ENCODE data around the gene NSD2. TPM values are rescaled to one million over a fixed set of nuclear protein-coding genes. Genes with fewer than 3 reads are reported as not detected.

The NSD2 gene
- total and polyA plus RNA-seq, 9 of the 15 experiments (the other 6 are each of a cell fraction or from before 2014, with no cell fraction given) = 6.4 to 126 (median 58.8) TPM

- TF ChIP-seq GMEB1 (CRISPR knock-in tag; IDR thresholded peaks at IDR 0.05) (no peak), ZNF436 (CRISPR knock-in tag; IDR thresholded peaks at IDR 0.05) (no peak), C11orf30 (IDR thresholded peaks at IDR 0.05; ENCODE audit: low read depth) (no peak), ZNF280B (CRISPR knock-in tag; IDR thresholded peaks at IDR 0.05) (no peak)
Observed at GRCh38 chr4:1885414-1885813, 14.2 kb downstream of the NSD2 start (continued).

- in situ Hi-C loops (cut with MboI) (no loop called here), intact Hi-C loops (cut with micrococcal nuclease) (no loop called here)
- POLR2A ChIA-PET = interaction anchor here (0.6 to 2.8 kb wide), 8 partner anchors 8 to 142 kb away, joined by 3 to 16 read pairs (median 4); no protein-coding TSS in a partner anchor
- no TSS peak for BruUV-seq (replicated peaks)
- H3K79me2 ChIP-seq (ENCODE audit: control insufficient read depth, insufficient read depth, low read length) = peaks cover 97% of the 10 kb centered on the region
- no peak for DNase-seq (ENCODE audit: extremely low read depth in 1 of 4, low spot score in 3 of 4)
- peaks cover 33 to 52% of the 10 kb centered on the region in 2 experiments for H3K4me1 ChIP-seq (replicated peaks in 1 of 2; ENCODE audit: control insufficient read depth in 2 of 2, insufficient read depth in 2 of 2, low read length in 2 of 2)
- no peak for FAIRE-seq
- H4K20me1 ChIP-seq (replicated peaks; ENCODE audit: control insufficient read depth, insufficient read depth, low read length) = peaks cover 10% of the 10 kb centered on the region
- peak overlapping the region; percentile 7; the same call in 1 of the 2 replicates for H3K4me2 ChIP-seq (ENCODE audit: insufficient read depth, low read length)
- peak overlapping the region; percentile 57; the same call in 1 of the 3 replicates for H3K27ac ChIP-seq (ENCODE audit: extremely low read depth, low read depth, low read length)
- no peak overlapping the region for H2AFZ ChIP-seq (ENCODE audit: low read depth, low read length)
- H3K36me3 ChIP-seq (ENCODE audit: control insufficient read depth, insufficient read depth, low read length) = peaks cover 23% of the 10 kb centered on the region
- H3K27me3 ChIP-seq (ENCODE audit: control insufficient read depth in 2 of 2, insufficient read depth in 2 of 2, low read length in 2 of 2) = no peaks in the 10 kb centered on the region
- 18% methylated on average over 2 of the region's 2 CpGs for WGBS (ENCODE audit: insufficient coverage, low coverage, missing lambda C conversion rate)
- CTCF ChIA-PET (ENCODE audit: low intra/inter-chr PET ratio) = no interaction called here
- no peak for ATAC-seq
- no peak overlapping the region for H3K4me3 ChIP-seq
- H3K9ac ChIP-seq (ENCODE audit: insufficient read depth in 1 of 2, low read depth in 2 of 2, low read length in 2 of 2) = no peak overlapping the region
- H3K9me3 ChIP-seq (replicated peaks; ENCODE audit: control insufficient read depth, insufficient read depth, low read depth, low read length) = no peaks in the 10 kb centered on the region
- H3K9me1 ChIP-seq (ENCODE audit: control insufficient read depth, insufficient read depth, low read length) = no peaks in the 10 kb centered on the region
- no peak for TF ChIP-seq CCAR2 (IDR thresholded peaks at IDR 0.05; ENCODE audit: low read depth, low read length)
- no peak for TF ChIP-seq FOXA3 (CRISPR knock-in tag; conservative IDR thresholded peaks at IDR 0.05 in 1 of 2, IDR thresholded peaks at IDR 0.05 in 1 of 2)
- no peak for TF ChIP-seq GTF2A2 (tag; IDR thresholded peaks at IDR 0.05)
- TF ChIP-seq ZNF785 (CRISPR knock-in tag; IDR thresholded peaks at IDR 0.05) = no peak
- TF ChIP-seq RREB1 (CRISPR knock-in tag; IDR thresholded peaks at IDR 0.05) = no peak
- no peak for TF ChIP-seq PREB (CRISPR knock-in tag; IDR thresholded peaks at IDR 0.05)
- no peak for TF ChIP-seq SMAD4 (CRISPR knock-in tag; conservative IDR thresholded peaks at IDR 0.05)
Observed at GRCh38 chr4:1887052-1887451, 15.9 kb downstream of the NSD2 start.

Data from K562 (cell line).